ENCODE data around the gene GPR35. TPM values are rescaled to one million over a fixed set of nuclear protein-coding genes. Genes with fewer than 3 reads are reported as not detected.

GPR35 gene
- total RNA-seq, 4 donors from 2014 or later = 1.8 to 4.0 (median 2.2) TPM

GRCh38 chr2:240646900-240647502, 21.7 kb downstream of the GPR35 start:
- Histone ChIP-seq H3K36me3 (no peaks in the 10 kb centered on the region), H3K27ac (replicated peaks in 1 of 4) (no peak overlapping the region), H3K9me3 (peaks cover 0 to 7% (median 0%) of the 10 kb centered on the region in 4 donors), H3K4me3 (no peak overlapping the region), H3K4me1 (no peaks in the 10 kb centered on the region), H3K27me3 (peaks cover 0 to 96% (median 3%) of the 10 kb centered on the region in 4 donors)
- TF ChIP-seq POLR2A (IDR thresholded peaks at IDR 0.05; ENCODE audit: low read depth) (no peak), CTCF (IDR thresholded peaks at IDR 0.05) (no peak), POLR2AphosphoS5 (IDR thresholded peaks at IDR 0.05) (no peak)
- 71% methylated on average over 15 of the region's 30 CpGs for WGBS
- intact Hi-C loops (cut with DNase I) = no loop called here
- DNase-seq (ENCODE audit: extremely low spot score) = no peak

GRCh38 chr2:240647503-240648154, 22.3 kb downstream of the GPR35 start:
- TF ChIP-seq POLR2AphosphoS5 (IDR thresholded peaks at IDR 0.05) (no peak), POLR2A (IDR thresholded peaks at IDR 0.05; ENCODE audit: low read depth) (no peak), EP300 (IDR thresholded peaks at IDR 0.05) (no peak), CTCF (IDR thresholded peaks at IDR 0.05) (no peak)
- Histone ChIP-seq H3K27me3 (peaks cover 0 to 93% (median 4%) of the 10 kb centered on the region in 4 donors), H3K4me3 (no peak overlapping the region), H3K36me3 (no peaks in the 10 kb centered on the region), H3K9me3 (peaks cover 0 to 7% (median 0%) of the 10 kb centered on the region in 4 donors), H3K4me1 (no peaks in the 10 kb centered on the region), H3K27ac (replicated peaks in 1 of 4) (no peak overlapping the region)
- DNase-seq (ENCODE audit: extremely low spot score) = peak; percentile 77
- intact Hi-C loops (cut with DNase I) = no loop called here
- 75% methylated on average over 13 of the region's 22 CpGs for WGBS

GRCh38 chr2:240648155-240648649, 22.9 kb downstream of the GPR35 start:
- H3K4me1 ChIP-seq = no peaks in the 10 kb centered on the region
- peaks cover 0 to 93% (median 5%) of the 10 kb centered on the region in 4 donors for H3K27me3 ChIP-seq
- TF ChIP-seq POLR2AphosphoS5 (IDR thresholded peaks at IDR 0.05) (no peak), EP300 (IDR thresholded peaks at IDR 0.05) (no peak), POLR2A (IDR thresholded peaks at IDR 0.05; ENCODE audit: low read depth) (no peak), CTCF (IDR thresholded peaks at IDR 0.05) (no peak)

GRCh38 chr2:240648650-240649275, 23.5 kb downstream of the GPR35 start:
- Histone ChIP-seq H3K27me3 (peaks cover 0 to 92% (median 5%) of the 10 kb centered on the region in 4 donors), H3K27ac (replicated peaks in 1 of 4) (no peak overlapping the region), H3K4me3 (no peak overlapping the region), H3K9me3 (peaks cover 0 to 7% (median 0%) of the 10 kb centered on the region in 4 donors), H3K36me3 (no peaks in the 10 kb centered on the region), H3K4me1 (no peaks in the 10 kb centered on the region)
- WGBS = 25% methylated on average over 17 of the region's 19 CpGs
- DNase-seq (ENCODE audit: extremely low spot score) = peak; percentile 72
- TF ChIP-seq CTCF (IDR thresholded peaks at IDR 0.05) (no peak), EP300 (IDR thresholded peaks at IDR 0.05) (no peak), POLR2A (IDR thresholded peaks at IDR 0.05; ENCODE audit: low read depth) (no peak), POLR2AphosphoS5 (IDR thresholded peaks at IDR 0.05) (no peak)
- intact Hi-C loops (cut with DNase I) = no loop called here

More at GRCh38 chr2:240648155-240648649, 22.9 kb downstream of the GPR35 start:
- 100% methylated on average over 1 of the region's 6 CpGs for WGBS
- H3K27ac ChIP-seq (replicated peaks in 1 of 4) = no peak overlapping the region
- peaks cover 0 to 7% (median 0%) of the 10 kb centered on the region in 4 donors for H3K9me3 ChIP-seq
- intact Hi-C loops (cut with DNase I) = no loop called here
- no peaks in the 10 kb centered on the region for H3K36me3 ChIP-seq
- DNase-seq (ENCODE audit: extremely low spot score) = peak; percentile 88
- no peak overlapping the region for H3K4me3 ChIP-seq
